ENCODE results near the gene BRINP2. TPM values are rescaled to one million over a fixed set of nuclear protein-coding genes. Genes with fewer than 3 reads are reported as not detected.

Gene BRINP2
- total and polyA plus RNA-seq, 2 of the 8 experiments (the other 6 are each of a cell fraction or from before 2014, with no cell fraction given): 0.39 to 0.42 TPM

DNA sequence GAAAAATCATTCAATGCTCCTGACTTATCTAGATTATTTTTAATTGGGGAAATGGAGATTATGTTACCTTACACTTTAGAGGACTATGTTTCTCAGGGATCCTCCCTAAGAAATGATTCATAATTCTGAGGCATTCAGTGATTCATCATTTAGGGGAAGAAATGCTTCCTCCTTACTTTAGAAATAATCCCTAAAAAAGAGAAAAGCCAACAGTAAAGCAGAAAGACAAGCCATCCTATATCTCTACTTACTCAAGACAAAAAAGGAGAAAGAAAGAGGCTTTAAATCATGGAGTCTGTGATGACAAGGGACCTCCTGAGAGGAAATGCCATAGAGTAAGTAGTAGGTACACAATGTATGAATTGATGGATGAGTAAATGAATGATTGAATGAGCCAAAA is 137.0 kb downstream of the BRINP2 start:
- Histone ChIP-seq H3K4me3 (ENCODE audit: extremely low read depth in 1 of 4, insufficient read depth in 2 of 4, low read depth in 3 of 4, low read length in 4 of 4) (no peak overlapping the region), H3K27ac (ENCODE audit: low read depth, low read length) (no peak overlapping the region), H3K27me3 (replicated peaks in 1 of 4; ENCODE audit: control insufficient read depth in 3 of 4, extremely low read depth in 1 of 4, insufficient read depth in 3 of 4, low read length in 3 of 4) (no peaks in the 10 kb centered on the region), H3K4me2 (ENCODE audit: insufficient read depth in 1 of 2, low read depth in 2 of 2, low read length in 2 of 2) (no peak overlapping the region), H3K79me2 (ENCODE audit: control insufficient read depth in 1 of 2, insufficient read depth in 2 of 2, low read length in 2 of 2) (no peaks in the 10 kb centered on the region), H2AFZ (ENCODE audit: low read length) (no peak overlapping the region), H2BK12ac (ENCODE audit: low read depth, low read length) (no peak overlapping the region), H3K14ac (ENCODE audit: insufficient read length) (no peak overlapping the region), H3K18ac (ENCODE audit: extremely low read depth, low read length) (no peak overlapping the region), H3K4me1 (replicated peaks in 1 of 4; ENCODE audit: control insufficient read depth in 3 of 4, insufficient read depth in 4 of 4, low read length in 3 of 4) (no peaks in the 10 kb centered on the region; a peak in 3 of 7 replicates), H3K23ac (ENCODE audit: insufficient read length) (no peak overlapping the region), H4K8ac (ENCODE audit: extremely low read depth, insufficient read depth, low read length) (no peak overlapping the region), H2BK15ac (ENCODE audit: low read length) (no peak overlapping the region), H4K91ac (replicated peaks; ENCODE audit: insufficient read length, low read length) (no peak overlapping the region), H2BK120ac (replicated peaks; ENCODE audit: low read depth, low read length) (no peak overlapping the region), H3K4ac (replicated peaks; ENCODE audit: insufficient read length, low read depth, low read length) (no peak overlapping the region), H4K5ac (ENCODE audit: insufficient read length, low read depth, low read length) (no peak overlapping the region), H4K20me1 (replicated peaks in 1 of 2; ENCODE audit: control insufficient read depth in 1 of 2, insufficient read depth in 2 of 2, low read length in 2 of 2) (no peaks in the 10 kb centered on the region), H2BK20ac (ENCODE audit: low read length) (no peak overlapping the region), H3K9ac (replicated peaks in 1 of 4; ENCODE audit: extremely low read depth in 1 of 4, low read depth in 3 of 4, low read length in 3 of 4) (no peak overlapping the region), H2BK5ac (ENCODE audit: low read depth, low read length) (no peak overlapping the region), H2AK5ac (ENCODE audit: low read depth, low read length) (no peak overlapping the region), H3K36me3 (ENCODE audit: control insufficient read depth in 2 of 4, insufficient read depth in 4 of 4, low read length in 3 of 4) (no peaks in the 10 kb centered on the region), H3K9me3 (ENCODE audit: insufficient read depth in 2 of 2, low read depth in 1 of 2, low read length in 1 of 2) (no peaks in the 10 kb centered on the region), H3K23me2 (ENCODE audit: low read depth, low read length) (no peaks in the 10 kb centered on the region), H3K79me1 (ENCODE audit: low read depth, low read length) (no peaks in the 10 kb centered on the region), H3K56ac (replicated peaks; ENCODE audit: insufficient read length, low read depth, low read length) (no peak overlapping the region)
- FAIRE-seq (no peak), DNase-seq (ENCODE audit: low read depth in 1 of 2, low spot score in 2 of 2) (no peak)
- ChIA-PET CTCF (ENCODE audit: partially characterized antibody) (interaction anchor here (0.8 to 1.0 kb wide), 2 partner anchors 27 to 473 kb away, joined by 3 read pairs; no protein-coding TSS in a partner anchor), POLR2A (ENCODE audit: partially characterized antibody) (no interaction called here)
- TF ChIP-seq PHF8 (conservative IDR thresholded peaks at IDR 0.05; ENCODE audit: low read depth, low read length): no peak
- no peak for TF ChIP-seq GABPA (IDR thresholded peaks at IDR 0.05; ENCODE audit: borderline replicate concordance, insufficient read depth, low read length)
- no peak for TF ChIP-seq GTF2F1 (IDR thresholded peaks at IDR 0.05; ENCODE audit: borderline replicate concordance, low read depth, low read length)
- no peak for TF ChIP-seq NRF1 (IDR thresholded peaks at IDR 0.05; ENCODE audit: low read depth, low read length)
- TF ChIP-seq, protein P1, sequence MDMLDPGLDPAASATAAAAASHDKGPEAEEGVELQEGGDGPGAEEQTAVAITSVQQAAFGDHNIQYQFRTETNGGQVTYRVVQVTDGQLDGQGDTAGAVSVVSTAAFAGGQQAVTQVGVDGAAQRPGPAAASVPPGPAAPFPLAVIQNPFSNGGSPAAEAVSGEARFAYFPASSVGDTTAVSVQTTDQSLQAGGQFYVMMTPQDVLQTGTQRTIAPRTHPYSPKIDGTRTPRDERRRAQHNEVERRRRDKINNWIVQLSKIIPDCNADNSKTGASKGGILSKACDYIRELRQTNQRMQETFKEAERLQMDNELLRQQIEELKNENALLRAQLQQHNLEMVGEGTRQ (IDR thresholded peaks at IDR 0.05; ENCODE audit: low read length): no peak
- no peak for TF ChIP-seq CBX8 (IDR thresholded peaks at IDR 0.05; ENCODE audit: borderline replicate concordance, low read depth, low read length)
- TF ChIP-seq, protein P2, sequence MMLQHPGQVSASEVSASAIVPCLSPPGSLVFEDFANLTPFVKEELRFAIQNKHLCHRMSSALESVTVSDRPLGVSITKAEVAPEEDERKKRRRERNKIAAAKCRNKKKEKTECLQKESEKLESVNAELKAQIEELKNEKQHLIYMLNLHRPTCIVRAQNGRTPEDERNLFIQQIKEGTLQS (IDR thresholded peaks at IDR 0.05; ENCODE audit: insufficient read depth, low read depth, low read length): no peak
- no peak for TF ChIP-seq KDM4A (IDR thresholded peaks at IDR 0.05; ENCODE audit: low read depth, low read length, severe bottlenecking)
- no peak for TF ChIP-seq EGR1 (IDR thresholded peaks at IDR 0.05; ENCODE audit: borderline replicate concordance, low read depth, low read length)
- TF ChIP-seq SUZ12 (IDR thresholded peaks at IDR 0.05; ENCODE audit: low read length): no peak
- TF ChIP-seq BRCA1 (IDR thresholded peaks at IDR 0.05; ENCODE audit: low read depth, low read length): no peak
- TF ChIP-seq ZNF274 (IDR thresholded peaks at IDR 0.05; ENCODE audit: borderline replicate concordance, extremely low read depth, low read length): no peak
- no peak for TF ChIP-seq RBBP5 (IDR thresholded peaks at IDR 0.05; ENCODE audit: borderline replicate concordance, low read depth, low read length)
- no peak for TF ChIP-seq POU5F1 (IDR thresholded peaks at IDR 0.05; ENCODE audit: low read depth, low read length)

Data from H1 (cell line).